Kidney (tissue), 14 donors: ENCODE data around the gene PCDH8. TPM values are rescaled to one million over a fixed set of nuclear protein-coding genes. Genes with fewer than 3 reads are reported as not detected.

Source experiments
- DNase-seq, 5 donors: peaks; one replicate each; pipeline ENCODE4 v3.0.0-alpha.2; 2013 to 2020
- FAIRE-seq: peaks from 2 replicates; lab custom pipeline; 2012; peaks lifted over from hg19 to GRCh38; lab: Jason Lieb, UNC
- H3K27ac ChIP-seq, 2 donors: one replicate each; pipeline ENCODE4 v1.7.0; 2013; ENCODE audit warnings: low read depth in 2 of 2, low read length in 2 of 2, inconsistent platforms in 1 of 2
- H3K27me3 ChIP-seq: one replicate; pipeline ENCODE4 v1.7.1; 2013; ENCODE audit warnings: low read length, inconsistent platforms; ENCODE audit not compliant: control insufficient read depth, insufficient read depth
- H3K36me3 ChIP-seq, 3 donors: one replicate each; pipeline versions ENCODE4 v1.7.0 to v1.7.1; 2013; ENCODE audit warnings: low read length in 3 of 3, control low read depth in 1 of 3, inconsistent platforms in 1 of 3; ENCODE audit not compliant: insufficient read depth in 3 of 3, control insufficient read depth in 2 of 3
- H3K4me1 ChIP-seq, 3 donors: one replicate each; pipeline versions ENCODE4 v1.7.0 to v1.7.1; 2013; ENCODE audit warnings: low read length in 3 of 3, inconsistent platforms in 1 of 3, low read depth in 1 of 3; ENCODE audit not compliant: control insufficient read depth in 2 of 3, insufficient read depth in 2 of 3
- H3K4me3 ChIP-seq, 3 donors: one replicate each; pipeline versions ENCODE4 v1.7.0 to v1.8.1; 2013; ENCODE audit warnings: low read length in 3 of 3, control low read depth in 1 of 3, inconsistent platforms in 1 of 3
- H3K9ac ChIP-seq, 3 donors: one replicate each; pipeline versions ENCODE4 v1.7.0 to v1.7.1; 2013; ENCODE audit warnings: low read length in 3 of 3, control low read depth in 1 of 3, inconsistent platforms in 1 of 3
- H3K9me3 ChIP-seq, 3 donors: one replicate each; pipeline versions ENCODE4 v1.7.0 to v1.7.1; 2013; ENCODE audit warnings: low read length in 3 of 3, control low read depth in 1 of 3, inconsistent platforms in 1 of 3; ENCODE audit not compliant: control insufficient read depth in 2 of 3, insufficient read depth in 1 of 3
- CTCF ChIP-seq: IDR thresholded peaks from 3 replicates; pipeline ENCODE4 v1.5.1; 2012; ENCODE audit warnings: mild to moderate bottlenecking, moderate library complexity, borderline replicate concordance; ENCODE audit not compliant: insufficient read depth; ENCODE audit errors: extremely low read depth
- intact Hi-C: fragments of 100-400 bp; cut with DNase I; formaldehyde crosslinking; loops from one replicate; pipeline ENCODE4 v1.11.1; 2022
- polyA plus RNA-seq: library from polyadenylated mRNA; stranded (reverse); fragments of 350-450 nt; fragmentation: Illumina TruSeq; extraction: RNeasy Lipid Tissue Mini Kit (QIAGEN cat#74804); gene quantifications from one replicate; pipeline ENCODE4 v1.2.3, GENCODE V29; 2014; ENCODE audit warnings: low read depth, low replicate concordance; ENCODE audit not compliant: insufficient read depth
- total RNA-seq: library from RNA; stranded (reverse); fragmentation: NEBNext Ultra II Directional; extraction: Animal tissue kit (Norgen Biotek cat#: 25700); gene quantifications from one replicate; pipeline ENCODE4 v1.2.1, GENCODE V29; 2021
- donor health status: control.
- donor health status: control.
- donor health status: control.
- donor health status: control.
- donor health status: control.
- donor health status: DM: yes; HTN: yes; CAD: no.
- donor health status: Normal renal cell carcinoma (clear cell type).

PCDH8 gene
- total and polyA plus RNA-seq, 2 donors from 2014 or later = not detected

DNA sequence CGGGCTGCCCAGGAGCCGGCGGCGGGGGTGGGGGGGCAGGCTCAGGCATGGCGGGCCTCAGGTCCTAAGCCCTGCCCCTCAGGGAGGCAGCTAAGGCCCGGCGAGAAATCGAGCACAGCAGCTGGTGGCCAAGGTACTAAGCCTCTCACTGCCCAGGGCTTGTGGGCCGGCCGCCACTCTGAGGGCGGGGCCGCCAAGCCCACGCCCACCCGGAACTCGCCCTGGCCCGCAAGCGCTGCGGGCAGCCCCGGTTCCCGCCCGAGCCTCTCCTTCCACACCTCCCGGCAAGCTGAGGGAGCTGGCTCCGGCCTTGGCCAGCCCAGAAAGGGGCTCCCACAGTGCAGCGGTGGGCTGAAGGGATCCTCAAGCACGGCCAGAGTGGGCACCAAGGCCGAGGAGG, 33.1 kb downstream of the PCDH8 start:
- H3K4me3 ChIP-seq = no peak overlapping the region
- intact Hi-C loops = no loop called here
- no peaks in the 10 kb centered on the region for H3K9me3 ChIP-seq
- no peak for FAIRE-seq
- TF ChIP-seq CTCF = no peak
- H3K27ac ChIP-seq = no peak overlapping the region
- H3K4me1 ChIP-seq = no peaks in the 10 kb centered on the region
- DNase-seq = no peak
- no peaks in the 10 kb centered on the region for H3K36me3 ChIP-seq
- H3K9ac ChIP-seq = no peak overlapping the region
- no peaks in the 10 kb centered on the region for H3K27me3 ChIP-seq

- Histone ChIP-seq H3K36me3 (no peaks in the 10 kb centered on the region), H3K4me3 (no peak overlapping the region), H3K27me3 (no peaks in the 10 kb centered on the region), H3K9me3 (no peaks in the 10 kb centered on the region), H3K4me1 (no peaks in the 10 kb centered on the region), H3K9ac (no peak overlapping the region), H3K27ac (no peak overlapping the region)
- DNase-seq = no peak
- FAIRE-seq = no peak
- TF ChIP-seq CTCF = no peak
- intact Hi-C loops = no loop called here
Observed at GRCh38 chr13:52812941-52813340, 35.5 kb downstream of the PCDH8 start.

GRCh38 chr13:52811841-52812240, 36.6 kb downstream of the PCDH8 start:
- no peak overlapping the region for H3K27ac ChIP-seq
- DNase-seq (no peak), FAIRE-seq (no peak)
- H3K9ac ChIP-seq = no peak overlapping the region
- no peak overlapping the region for H3K4me3 ChIP-seq
- intact Hi-C loops = no loop called here
- H3K4me1 ChIP-seq = no peaks in the 10 kb centered on the region
- no peaks in the 10 kb centered on the region for H3K36me3 ChIP-seq
- no peaks in the 10 kb centered on the region for H3K9me3 ChIP-seq
- TF ChIP-seq CTCF = no peak
- H3K27me3 ChIP-seq = no peaks in the 10 kb centered on the region

GRCh38 chr13:52810526-52810925, 37.9 kb downstream of the PCDH8 start:
- DNase-seq (no peak), FAIRE-seq (no peak)
- no peaks in the 10 kb centered on the region for H3K27me3 ChIP-seq
- no peaks in the 10 kb centered on the region for H3K36me3 ChIP-seq
- no peak overlapping the region for H3K27ac ChIP-seq
- H3K4me3 ChIP-seq = no peak overlapping the region
- TF ChIP-seq CTCF = no peak
- H3K9ac ChIP-seq = no peak overlapping the region
- no peaks in the 10 kb centered on the region for H3K9me3 ChIP-seq
- intact Hi-C loops = no loop called here
- no peaks in the 10 kb centered on the region for H3K4me1 ChIP-seq
